Thymus (tissue), 2 donors: ENCODE results near the gene LHX3. TPM values are rescaled to one million over a fixed set of nuclear protein-coding genes. Genes with fewer than 3 reads are reported as not detected.

ENCODE experiments used
- polyA plus RNA-seq: library from polyadenylated mRNA; stranded (reverse); fragments of 200-250 nt; gene quantifications from one replicate; pipeline ENCODE4 v1.2.3, GENCODE V29; 2013
- total RNA-seq: library from RNA; stranded (reverse); fragments of 120-200 nt; gene quantifications from one replicate; pipeline ENCODE4 v1.2.4, GENCODE V29; 2013
- donor health status: healthy.

Gene LHX3
- total and polyA plus RNA-seq, 2 donors: 0.09 to 0.23 TPM

Other genes with a start within 250 kb of the LHX3 start
- 42.3 TPM for gene UBAC1, start 243.8 kb downstream of the LHX3 start, total RNA-seq
- 73.6 TPM for gene UBAC1, start 243.8 kb downstream of the LHX3 start, polyA plus RNA-seq
- gene NACC2, start 109.8 kb downstream of the LHX3 start, total RNA-seq: 1.5 TPM
- gene NACC2, start 109.8 kb downstream of the LHX3 start, polyA plus RNA-seq: 4.4 TPM
- 19.2 TPM for gene TMEM250, start 86.3 kb downstream of the LHX3 start, total RNA-seq
- 22.4 TPM for gene TMEM250, start 86.3 kb downstream of the LHX3 start, polyA plus RNA-seq
- 3.9 TPM for gene QSOX2, start 40.7 kb upstream of the LHX3 start, total RNA-seq
- gene QSOX2, start 40.7 kb upstream of the LHX3 start, polyA plus RNA-seq: 11.5 TPM
- 0.24 TPM for gene CCDC187, start 99.0 kb upstream of the LHX3 start, total RNA-seq
- 0.23 TPM for gene CCDC187, start 99.0 kb upstream of the LHX3 start, polyA plus RNA-seq
- gene GPSM1, start 122.4 kb upstream of the LHX3 start, total RNA-seq: 6.1 TPM
- gene GPSM1, start 122.4 kb upstream of the LHX3 start, polyA plus RNA-seq: 13.1 TPM
- 41.9 TPM for gene DNLZ, start 158.6 kb upstream of the LHX3 start, total RNA-seq
- gene DNLZ, start 158.6 kb upstream of the LHX3 start, polyA plus RNA-seq: 15.7 TPM
- gene CARD9, start 168.5 kb upstream of the LHX3 start, total RNA-seq: 2.8 TPM
- 3.5 TPM for gene CARD9, start 168.5 kb upstream of the LHX3 start, polyA plus RNA-seq
- gene SNAPC4, start 195.0 kb upstream of the LHX3 start, total RNA-seq: 2.1 TPM
- 11.3 TPM for gene SNAPC4, start 195.0 kb upstream of the LHX3 start, polyA plus RNA-seq
- gene ENTR1, start 205.5 kb upstream of the LHX3 start, total RNA-seq: 26.7 TPM
- gene ENTR1, start 205.5 kb upstream of the LHX3 start, polyA plus RNA-seq: 60.3 TPM
- 26.5 TPM for gene PMPCA, start 205.5 kb upstream of the LHX3 start, total RNA-seq
- gene PMPCA, start 205.5 kb upstream of the LHX3 start, polyA plus RNA-seq: 52.3 TPM
- gene INPP5E, start 234.7 kb upstream of the LHX3 start, total RNA-seq: 3.9 TPM
- 17.5 TPM for gene INPP5E, start 234.7 kb upstream of the LHX3 start, polyA plus RNA-seq